ENCODE data around the gene ICAM1. TPM values are rescaled to one million over a fixed set of nuclear protein-coding genes. Genes with fewer than 3 reads are reported as not detected.

The ICAM1 gene
- total and polyA plus RNA-seq, 7 experiments from 2014 or later, result 1.2 to 47.2 (median 4.2) TPM

- no peaks in the 10 kb centered on the region for H3K27me3 ChIP-seq (ENCODE audit: control insufficient read depth in 2 of 2, insufficient read depth in 2 of 2, low read length in 2 of 2)
- Mint-ChIP-seq H3K27ac (peak overlapping the region in 1 of 9 donors; percentile 17), H3K4me3 (peak overlapping the region in 2 of 10 donors; percentile 31 to 48)
These were observed 13.8 kb upstream of the ICAM1 start for GRCh38 chr19:10256970-10257615.

GRCh38 chr19:10258080-10258710 lies 12.7 kb upstream of the ICAM1 start:
- Histone ChIP-seq H3K4me3 (ENCODE audit: low read length) (no peak overlapping the region), H3K27me3 (ENCODE audit: control insufficient read depth in 2 of 2, insufficient read depth in 2 of 2, low read length in 2 of 2) (no peaks in the 10 kb centered on the region), H3K9me3 (ENCODE audit: control insufficient read depth in 2 of 3, low read length in 3 of 3) (no peaks in the 10 kb centered on the region), H3K27ac (ENCODE audit: low read depth, low read length) (no peak overlapping the region), H3K36me3 (ENCODE audit: control insufficient read depth in 2 of 3, insufficient read depth in 3 of 3, low read length in 3 of 3) (peaks cover 0 to 51% (median 6%) of the 10 kb centered on the region in 3 experiments), H3K4me1 (ENCODE audit: control insufficient read depth in 2 of 2, insufficient read depth in 2 of 2, low read length in 2 of 2) (no peaks in the 10 kb centered on the region)
- ATAC-seq (no peak), DNase-seq (no peak)
- intact Hi-C loops (cut with micrococcal nuclease), result loop anchor here in 1 of 2 donors (10.0 kb wide), 1 partner anchor 443 kb away; the partner anchor contains the start of gene FBXL12
- Mint-ChIP-seq H3K4me3 (no peak overlapping the region), H3K9me3 (peaks cover 0 to 2% (median 0%) of the 10 kb centered on the region in 11 donors), H3K4me1 (peaks cover 6 to 38% (median 11%) of the 10 kb centered on the region in 7 donors), H3K36me3 (peaks cover 14 to 37% (median 20%) of the 10 kb centered on the region in 5 donors), H3K27me3 (no peaks in the 10 kb centered on the region), H3K27ac (no peak overlapping the region)
- POLR2A ChIA-PET, result interaction anchor here (0.6 to 1.1 kb wide), 2 partner anchors 131 to 133 kb away, joined by 4 to 5 read pairs; no protein-coding TSS in a partner anchor
- CTCF ChIA-PET, result interaction anchor here (0.6 to 4.6 kb wide), 11 partner anchors 8 to 154 kb away, joined by 3 to 40 read pairs (median 5); partner anchors contain the start of gene ICAM1

More at GRCh38 chr19:10256970-10257615, 13.8 kb upstream of the ICAM1 start:
- Histone ChIP-seq H3K27ac (ENCODE audit: low read depth, low read length) (no peak overlapping the region), H3K9me3 (ENCODE audit: control insufficient read depth in 2 of 3, low read length in 3 of 3) (no peaks in the 10 kb centered on the region), H3K4me3 (ENCODE audit: low read length) (no peak overlapping the region), H3K4me1 (ENCODE audit: control insufficient read depth in 2 of 2, insufficient read depth in 2 of 2, low read length in 2 of 2) (peaks cover 6 to 8% of the 10 kb centered on the region in 2 donors), H3K36me3 (ENCODE audit: control insufficient read depth in 2 of 3, insufficient read depth in 3 of 3, low read length in 3 of 3) (peaks cover 0 to 54% (median 6%) of the 10 kb centered on the region in 3 experiments)
- H3K36me3 Mint-ChIP-seq, result peaks cover 14 to 37% (median 20%) of the 10 kb centered on the region in 5 donors
- no peak for DNase-seq
- no peaks in the 10 kb centered on the region for H3K27me3 Mint-ChIP-seq
- intact Hi-C loops (cut with micrococcal nuclease), result loop anchor here in 1 of 2 donors (10.0 kb wide), 1 partner anchor 442 kb away; the partner anchor contains the start of gene FBXL12
- ChIA-PET CTCF (interaction anchor here (0.6 to 4.6 kb wide), 5 partner anchors 62 to 153 kb away, joined by 4 to 40 read pairs (median 6); partner anchors contain the start of gene DNMT1), POLR2A (no interaction called here)
- no peak for ATAC-seq
- H3K4me1 Mint-ChIP-seq, result peaks cover 12 to 44% (median 16%) of the 10 kb centered on the region in 7 donors
- H3K9me3 Mint-ChIP-seq, result peaks cover 0 to 2% (median 0%) of the 10 kb centered on the region in 11 donors

GRCh38 chr19:10259162-10259905 lies 11.6 kb upstream of the ICAM1 start:
- ATAC-seq (peak; percentile 95), DNase-seq (peak; percentile 61 to 88 (median 82))
- no peaks in the 10 kb centered on the region for H3K9me3 Mint-ChIP-seq
- intact Hi-C loops (cut with micrococcal nuclease), result loop anchor here (1.0 to 10.0 kb wide), 3 partner anchors 10 to 445 kb away; partner anchors contain the start of gene FBXL12 (in 1 of the 2)
- Histone ChIP-seq H3K27ac (ENCODE audit: low read depth, low read length) (no peak overlapping the region), H3K4me3 (ENCODE audit: low read length) (no peak overlapping the region), H3K27me3 (ENCODE audit: control insufficient read depth in 2 of 2, insufficient read depth in 2 of 2, low read length in 2 of 2) (no peaks in the 10 kb centered on the region), H3K4me1 (ENCODE audit: control insufficient read depth in 2 of 2, insufficient read depth in 2 of 2, low read length in 2 of 2) (no peaks in the 10 kb centered on the region), H3K36me3 (ENCODE audit: control insufficient read depth in 2 of 3, insufficient read depth in 3 of 3, low read length in 3 of 3) (peaks cover 0 to 51% (median 6%) of the 10 kb centered on the region in 3 experiments), H3K9me3 (ENCODE audit: control insufficient read depth in 2 of 3, low read length in 3 of 3) (no peaks in the 10 kb centered on the region)
- peaks cover 0 to 29% (median 4%) of the 10 kb centered on the region in 7 donors for H3K4me1 Mint-ChIP-seq
- no peaks in the 10 kb centered on the region for H3K27me3 Mint-ChIP-seq
- peak overlapping the region in 1 of 10 donors; percentile 49 for H3K4me3 Mint-ChIP-seq
- CTCF ChIA-PET, result interaction anchor here (0.5 to 4.6 kb wide), 14 partner anchors 9 to 156 kb away, joined by 3 to 40 read pairs (median 5); partner anchors contain the start of gene ICAM1
- H3K36me3 Mint-ChIP-seq, result peaks cover 14 to 31% (median 17%) of the 10 kb centered on the region in 5 donors
- POLR2A ChIA-PET, result interaction anchor here (0.6 to 1.1 kb wide), 5 partner anchors 28 to 163 kb away, joined by 3 to 5 read pairs (median 3); partner anchors contain the start of gene PDE4A
- H3K27ac Mint-ChIP-seq, result peak overlapping the region in 1 of 9 donors; percentile 87

- H3K27ac ChIP-seq (ENCODE audit: low read depth, low read length), result no peak overlapping the region
- peaks cover 0 to 42% (median 6%) of the 10 kb centered on the region in 3 experiments for H3K36me3 ChIP-seq (ENCODE audit: control insufficient read depth in 2 of 3, insufficient read depth in 3 of 3, low read length in 3 of 3)
- intact Hi-C loops (cut with micrococcal nuclease), result no loop called here
- no peaks in the 10 kb centered on the region for H3K27me3 Mint-ChIP-seq
- H3K4me3 Mint-ChIP-seq, result peak overlapping the region in 1 of 10 donors; percentile 68
- no peaks in the 10 kb centered on the region for H3K9me3 ChIP-seq (ENCODE audit: control insufficient read depth in 2 of 3, low read length in 3 of 3)
- H3K9me3 Mint-ChIP-seq, result no peaks in the 10 kb centered on the region
- CTCF ChIA-PET, result interaction anchor here (0.7 to 4.6 kb wide), 5 partner anchors 10 to 131 kb away, joined by 3 to 40 read pairs (median 13); partner anchors contain the start of gene ICAM1
- no peak for ATAC-seq
- POLR2A ChIA-PET, result interaction anchor here (0.6 to 0.8 kb wide), 3 partner anchors 19 to 128 kb away, joined by 3 read pairs; no protein-coding TSS in a partner anchor
- no peaks in the 10 kb centered on the region for H3K27me3 ChIP-seq (ENCODE audit: control insufficient read depth in 2 of 2, insufficient read depth in 2 of 2, low read length in 2 of 2)
- peak in 1 of 9 donors; percentile 77 for DNase-seq
- H3K4me3 ChIP-seq (ENCODE audit: low read length), result no peak overlapping the region
- H3K27ac Mint-ChIP-seq, result peak overlapping the region in 1 of 9 donors; percentile 87
- no peaks in the 10 kb centered on the region for H3K4me1 ChIP-seq (ENCODE audit: control insufficient read depth in 2 of 2, insufficient read depth in 2 of 2, low read length in 2 of 2)
- peaks cover 13 to 27% (median 16%) of the 10 kb centered on the region in 5 donors for H3K36me3 Mint-ChIP-seq
- H3K4me1 Mint-ChIP-seq, result peaks cover 0 to 27% (median 4%) of the 10 kb centered on the region in 7 donors
These were observed 10.8 kb upstream of the ICAM1 start for GRCh38 chr19:10260141-10260584.

GRCh38 chr19:10262771-10263170 lies 8.1 kb upstream of the ICAM1 start:
- H3K36me3 ChIP-seq (ENCODE audit: control insufficient read depth in 2 of 3, insufficient read depth in 3 of 3, low read length in 3 of 3), result peaks cover 0 to 20% (median 6%) of the 10 kb centered on the region in 3 experiments
- no peaks in the 10 kb centered on the region for H3K27me3 Mint-ChIP-seq
- ChIA-PET CTCF (interaction anchor here (0.7 to 1.1 kb wide), 3 partner anchors 126 to 322 kb away, joined by 3 to 8 read pairs (median 3); no protein-coding TSS in a partner anchor), POLR2A (no interaction called here)
- peaks cover 0 to 25% (median 0%) of the 10 kb centered on the region in 7 donors for H3K4me1 Mint-ChIP-seq
- intact Hi-C loops (cut with micrococcal nuclease), result no loop called here
- no peak overlapping the region for H3K27ac Mint-ChIP-seq
- H3K27ac ChIP-seq (ENCODE audit: low read depth, low read length), result no peak overlapping the region
- no peaks in the 10 kb centered on the region for H3K9me3 Mint-ChIP-seq
- H3K9me3 ChIP-seq (ENCODE audit: control insufficient read depth in 2 of 3, low read length in 3 of 3), result no peaks in the 10 kb centered on the region
- H3K27me3 ChIP-seq (ENCODE audit: control insufficient read depth in 2 of 2, insufficient read depth in 2 of 2, low read length in 2 of 2), result no peaks in the 10 kb centered on the region
- peaks cover 0 to 13% (median 0%) of the 10 kb centered on the region in 5 donors for H3K36me3 Mint-ChIP-seq
- DNase-seq, result no peak
- no peaks in the 10 kb centered on the region for H3K4me1 ChIP-seq (ENCODE audit: control insufficient read depth in 2 of 2, insufficient read depth in 2 of 2, low read length in 2 of 2)
- H3K4me3 ChIP-seq (ENCODE audit: low read length), result no peak overlapping the region
- H3K4me3 Mint-ChIP-seq, result no peak overlapping the region
- ATAC-seq, result no peak

Data from naive thymus-derived CD4-positive, alpha-beta T cell (primary cell).